ENCODE data around the gene FARP1. TPM values are rescaled to one million over a fixed set of nuclear protein-coding genes. Genes with fewer than 3 reads are reported as not detected.

The FARP1 gene
- total RNA-seq, 2 experiments from 2014 or later, result not detected

DNA sequence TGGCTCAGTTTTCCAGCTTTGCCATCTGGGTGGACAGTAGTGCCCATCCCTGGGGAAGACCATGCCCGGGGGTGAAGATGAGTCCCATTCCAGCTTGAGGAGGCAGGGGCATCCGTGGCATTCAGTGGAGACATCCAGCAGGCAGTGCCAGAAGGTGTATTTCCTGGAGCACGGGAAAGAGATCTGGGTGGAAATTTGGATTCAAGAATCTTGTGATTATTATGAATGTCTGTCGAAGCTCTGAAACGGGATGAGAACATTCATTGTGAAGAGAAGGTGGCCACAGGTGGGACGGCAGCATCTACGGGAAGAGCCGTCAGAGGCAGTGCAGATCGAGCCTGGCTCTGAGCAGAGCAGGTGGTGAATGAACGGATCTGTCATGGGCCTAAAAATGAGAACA, 201.5 kb downstream of the FARP1 start:
- Histone ChIP-seq H3K79me2 (ENCODE audit: insufficient read depth, low read depth, low read length) (no peaks in the 10 kb centered on the region), H3K4me3 (ENCODE audit: low read depth, low read length, poor library complexity, severe bottlenecking) (no peak overlapping the region), H3K9me2 (ENCODE audit: insufficient read depth, low read length) (no peaks in the 10 kb centered on the region), H3K36me3 (ENCODE audit: insufficient read depth, low read length) (no peaks in the 10 kb centered on the region), H3K4me2 (ENCODE audit: low read length) (no peak overlapping the region), H4K20me1 (ENCODE audit: insufficient read depth, low read length) (no peaks in the 10 kb centered on the region), H3K27ac (ENCODE audit: low read depth, low read length, poor library complexity, severe bottlenecking) (no peak overlapping the region), H3K4me1 (ENCODE audit: insufficient read depth, low read length, poor library complexity, severe bottlenecking) (no peaks in the 10 kb centered on the region), H2AFZ (ENCODE audit: low read length) (no peak overlapping the region), H3K9me3 (ENCODE audit: low read length) (no peaks in the 10 kb centered on the region)
- TF ChIP-seq CTCF (conservative IDR thresholded peaks at IDR 0.05; ENCODE audit: low read length) (no peak), EZH2phosphoT487 (IDR thresholded peaks at IDR 0.05; ENCODE audit: borderline replicate concordance, low read depth, low read length) (no peak)
- CTCF ChIA-PET (ENCODE audit: unreplicated experiment), result no interaction called here
- POLR2A ChIA-PET, result no interaction called here
- DNase-seq (ENCODE audit: low spot score), result no peak
- BruUV-seq (replicated peaks), result no TSS peak
- intact Hi-C loops (cut with micrococcal nuclease; ENCODE audit: unreplicated experiment), result no loop called here

DNA sequence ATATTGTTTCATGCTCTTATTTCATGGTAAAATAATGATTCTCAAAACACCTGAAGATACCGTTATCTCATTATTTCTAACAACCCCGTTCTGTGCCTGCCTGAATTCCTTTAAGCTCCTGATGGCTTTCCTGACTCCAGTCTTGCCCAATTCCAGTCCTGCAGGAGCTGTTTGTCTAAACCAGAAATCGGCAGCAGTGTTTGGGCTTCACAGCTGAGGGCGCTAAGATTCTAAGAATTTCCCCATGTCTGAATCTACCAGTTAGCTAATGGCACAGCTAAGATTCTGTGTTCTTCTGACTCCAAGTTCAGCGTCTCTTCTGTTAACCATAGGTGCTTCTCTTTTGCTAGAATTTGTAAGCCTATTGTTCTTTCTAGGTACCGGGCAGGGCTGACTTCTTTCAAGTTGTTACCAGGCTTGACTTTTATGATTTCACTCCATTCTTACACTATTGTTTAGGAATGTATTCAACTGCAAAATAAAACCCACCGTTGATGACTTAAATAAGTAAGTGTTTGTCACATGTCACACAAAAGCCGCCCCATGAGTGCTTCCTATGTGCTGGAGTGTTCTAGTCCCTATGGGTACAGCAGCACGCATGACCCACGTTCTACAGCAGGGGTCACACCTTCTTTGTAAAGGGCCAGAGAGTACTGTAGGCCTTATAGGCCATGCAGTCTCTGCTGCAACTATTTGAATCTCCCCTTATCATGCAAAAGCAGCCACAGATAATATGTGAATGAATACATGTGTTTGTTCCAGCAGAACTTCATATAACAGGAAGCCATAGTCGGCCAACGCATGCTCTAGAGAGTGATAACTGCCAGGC, 202.4 kb downstream of the FARP1 start:
- Histone ChIP-seq H3K4me2 (ENCODE audit: low read length) (no peak overlapping the region), H3K4me3 (ENCODE audit: low read depth, low read length, poor library complexity, severe bottlenecking) (no peak overlapping the region), H3K9me3 (ENCODE audit: low read length) (no peaks in the 10 kb centered on the region), H3K4me1 (ENCODE audit: insufficient read depth, low read length, poor library complexity, severe bottlenecking) (no peaks in the 10 kb centered on the region), H3K79me2 (ENCODE audit: insufficient read depth, low read depth, low read length) (no peaks in the 10 kb centered on the region), H3K27ac (ENCODE audit: low read depth, low read length, poor library complexity, severe bottlenecking) (no peak overlapping the region), H3K36me3 (ENCODE audit: insufficient read depth, low read length) (no peaks in the 10 kb centered on the region), H2AFZ (ENCODE audit: low read length) (no peak overlapping the region), H4K20me1 (ENCODE audit: insufficient read depth, low read length) (no peaks in the 10 kb centered on the region), H3K9me2 (ENCODE audit: insufficient read depth, low read length) (no peaks in the 10 kb centered on the region)
- DNase-seq (ENCODE audit: low spot score), result no peak
- CTCF ChIA-PET (ENCODE audit: unreplicated experiment), result no interaction called here
- no TSS peak for BruUV-seq (replicated peaks)
- intact Hi-C loops (cut with micrococcal nuclease; ENCODE audit: unreplicated experiment), result no loop called here
- POLR2A ChIA-PET, result no interaction called here
- no peak for TF ChIP-seq CTCF (conservative IDR thresholded peaks at IDR 0.05; ENCODE audit: low read length)
- TF ChIP-seq EZH2phosphoT487 (IDR thresholded peaks at IDR 0.05; ENCODE audit: borderline replicate concordance, low read depth, low read length), result no peak

DNA sequence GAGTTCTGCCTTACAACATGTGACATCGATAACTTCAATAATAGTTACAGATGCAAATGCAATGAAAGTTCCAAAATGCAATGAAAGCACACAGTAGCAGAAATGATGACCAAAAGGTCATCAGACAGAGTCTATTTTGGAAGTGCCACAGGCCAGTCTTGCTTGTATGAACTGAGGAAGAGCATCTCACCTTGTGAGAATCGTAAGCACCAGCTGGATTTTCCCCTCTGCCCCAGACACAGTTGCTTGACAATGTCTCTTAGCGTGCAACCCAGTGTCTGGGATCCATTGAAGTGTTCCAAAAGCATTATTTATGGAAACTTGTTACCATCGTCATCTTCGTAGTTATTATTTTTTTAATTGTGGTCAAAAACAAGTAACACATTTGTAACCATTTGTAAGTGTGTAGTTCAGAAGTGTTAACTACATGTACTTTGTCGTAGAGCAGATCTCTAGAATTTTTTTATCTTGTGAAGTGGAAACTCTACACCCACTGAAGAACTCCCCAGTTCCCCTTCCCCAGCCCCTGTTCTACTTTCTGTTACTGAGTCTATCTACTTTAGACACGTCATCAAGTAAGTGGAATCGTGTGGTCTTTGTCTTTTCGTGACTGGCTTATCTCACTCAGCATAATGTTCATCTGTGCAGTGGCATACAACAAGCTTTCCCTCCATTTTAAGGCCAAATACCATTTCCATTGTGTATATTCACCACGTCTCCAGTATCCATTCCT, 204.2 kb downstream of the FARP1 start:
- H3K9me2 ChIP-seq (ENCODE audit: insufficient read depth, low read length), result no peaks in the 10 kb centered on the region
- POLR2A ChIA-PET, result no interaction called here
- H2AFZ ChIP-seq (ENCODE audit: low read length), result no peak overlapping the region
- no peaks in the 10 kb centered on the region for H3K79me2 ChIP-seq (ENCODE audit: insufficient read depth, low read depth, low read length)
- no peak for TF ChIP-seq EZH2phosphoT487 (IDR thresholded peaks at IDR 0.05; ENCODE audit: borderline replicate concordance, low read depth, low read length)
- no peak for TF ChIP-seq CTCF (conservative IDR thresholded peaks at IDR 0.05; ENCODE audit: low read length)
- H3K27ac ChIP-seq (ENCODE audit: low read depth, low read length, poor library complexity, severe bottlenecking), result no peak overlapping the region
- H3K9me3 ChIP-seq (ENCODE audit: low read length), result no peaks in the 10 kb centered on the region
- CTCF ChIA-PET (ENCODE audit: unreplicated experiment), result no interaction called here
- no peaks in the 10 kb centered on the region for H3K36me3 ChIP-seq (ENCODE audit: insufficient read depth, low read length)
- no peak overlapping the region for H3K4me3 ChIP-seq (ENCODE audit: low read depth, low read length, poor library complexity, severe bottlenecking)
- no peaks in the 10 kb centered on the region for H3K4me1 ChIP-seq (ENCODE audit: insufficient read depth, low read length, poor library complexity, severe bottlenecking)
- no peak overlapping the region for H3K4me2 ChIP-seq (ENCODE audit: low read length)
- DNase-seq (ENCODE audit: low spot score), result no peak
- intact Hi-C loops (cut with micrococcal nuclease; ENCODE audit: unreplicated experiment), result no loop called here
- H4K20me1 ChIP-seq (ENCODE audit: insufficient read depth, low read length), result no peaks in the 10 kb centered on the region
- BruUV-seq (replicated peaks), result no TSS peak
